ENCODE measurements around the gene UTS2. TPM values are rescaled to one million over a fixed set of nuclear protein-coding genes. Genes with fewer than 3 reads are reported as not detected.

UTS2 gene
- total RNA-seq, 1 experiment from 2014 or later = 31.0 TPM

DNA sequence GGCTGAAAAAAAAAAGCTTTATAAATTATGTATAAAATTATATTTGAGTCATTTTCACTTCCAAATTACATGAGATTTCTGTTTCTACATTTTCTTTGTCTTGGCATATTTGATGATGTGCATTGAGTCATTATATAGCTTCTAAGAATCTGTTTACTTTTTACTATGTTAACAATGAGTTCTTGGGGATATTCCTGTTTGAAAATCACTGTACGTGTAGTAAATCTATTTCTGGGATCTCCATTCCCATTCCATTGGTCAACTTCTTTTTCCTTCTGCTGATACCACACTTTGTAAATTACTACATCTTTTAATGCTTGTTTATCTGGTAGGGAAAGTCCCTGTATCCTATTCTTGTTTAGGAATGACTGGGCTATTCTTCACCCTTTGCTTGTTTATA, 44.1 kb upstream of the UTS2 start:
- no peak for TF ChIP-seq EZH2 (IDR thresholded peaks at IDR 0.05; ENCODE audit: borderline replicate concordance, low read depth, low read length, poor library complexity, severe bottlenecking)
- TF ChIP-seq, protein P1, sequence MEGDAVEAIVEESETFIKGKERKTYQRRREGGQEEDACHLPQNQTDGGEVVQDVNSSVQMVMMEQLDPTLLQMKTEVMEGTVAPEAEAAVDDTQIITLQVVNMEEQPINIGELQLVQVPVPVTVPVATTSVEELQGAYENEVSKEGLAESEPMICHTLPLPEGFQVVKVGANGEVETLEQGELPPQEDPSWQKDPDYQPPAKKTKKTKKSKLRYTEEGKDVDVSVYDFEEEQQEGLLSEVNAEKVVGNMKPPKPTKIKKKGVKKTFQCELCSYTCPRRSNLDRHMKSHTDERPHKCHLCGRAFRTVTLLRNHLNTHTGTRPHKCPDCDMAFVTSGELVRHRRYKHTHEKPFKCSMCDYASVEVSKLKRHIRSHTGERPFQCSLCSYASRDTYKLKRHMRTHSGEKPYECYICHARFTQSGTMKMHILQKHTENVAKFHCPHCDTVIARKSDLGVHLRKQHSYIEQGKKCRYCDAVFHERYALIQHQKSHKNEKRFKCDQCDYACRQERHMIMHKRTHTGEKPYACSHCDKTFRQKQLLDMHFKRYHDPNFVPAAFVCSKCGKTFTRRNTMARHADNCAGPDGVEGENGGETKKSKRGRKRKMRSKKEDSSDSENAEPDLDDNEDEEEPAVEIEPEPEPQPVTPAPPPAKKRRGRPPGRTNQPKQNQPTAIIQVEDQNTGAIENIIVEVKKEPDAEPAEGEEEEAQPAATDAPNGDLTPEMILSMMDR (conservative IDR thresholded peaks at IDR 0.05; ENCODE audit: low read depth, low read length) = no peak
- H3K9me3 ChIP-seq (ENCODE audit: low read depth, low read length, poor library complexity, severe bottlenecking) = no peaks in the 10 kb centered on the region
- H3K4me3 ChIP-seq (ENCODE audit: low read depth, low read length, poor library complexity, severe bottlenecking) = no peak overlapping the region
- no peaks in the 10 kb centered on the region for H3K27me3 ChIP-seq (replicated peaks; ENCODE audit: insufficient read depth, low read depth, low read length, poor library complexity)
- no peaks in the 10 kb centered on the region for H3K4me1 ChIP-seq (ENCODE audit: insufficient read depth, low read length, poor library complexity, severe bottlenecking)
- ChIA-PET POLR2A (ENCODE audit: low non-redundant PET) (no interaction called here), CTCF (no interaction called here)
- BruUV-seq (replicated peaks) = no TSS peak
- H3K36me3 ChIP-seq (ENCODE audit: insufficient read depth, low read length, poor library complexity, severe bottlenecking) = no peaks in the 10 kb centered on the region
- no peak overlapping the region for H3K27ac ChIP-seq (ENCODE audit: low read depth, low read length, poor library complexity, severe bottlenecking)
- DNase-seq (ENCODE audit: low spot score) = no peak
- intact Hi-C loops (cut with micrococcal nuclease; ENCODE audit: unreplicated experiment) = no loop called here

DNA sequence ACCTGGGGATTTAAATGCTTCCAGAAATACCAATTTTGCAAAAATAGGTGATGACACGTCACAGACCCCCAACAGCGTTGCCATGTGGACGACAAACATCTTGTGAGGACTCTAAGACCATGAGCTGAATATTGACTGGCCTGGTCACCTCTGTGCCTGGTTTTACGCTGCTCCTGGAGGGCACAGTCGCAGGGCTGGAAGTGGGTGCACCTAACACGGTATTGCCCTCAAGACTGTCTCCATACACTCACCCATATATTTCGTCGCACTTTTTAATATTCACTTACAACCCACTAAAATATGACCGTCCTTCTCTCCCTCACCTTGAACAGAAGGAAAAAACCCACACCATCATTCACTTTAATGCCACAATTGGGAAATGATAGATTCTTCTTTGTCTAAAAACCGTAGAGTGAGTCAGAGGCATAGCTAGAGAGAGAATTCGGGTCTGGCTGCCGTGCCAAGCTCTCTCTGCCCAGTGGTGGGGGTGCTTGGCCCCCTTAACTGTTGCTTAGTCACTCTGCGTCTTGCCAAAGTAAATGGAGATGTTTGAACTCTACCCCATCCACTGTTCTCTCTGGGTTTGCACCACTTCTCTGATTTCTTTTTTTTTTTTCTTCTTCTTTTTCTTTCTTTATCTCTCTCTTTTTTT, 40.8 kb upstream of the UTS2 start:
- POLR2A ChIA-PET (ENCODE audit: low non-redundant PET) = no interaction called here
- H3K4me3 ChIP-seq (ENCODE audit: low read depth, low read length, poor library complexity, severe bottlenecking) = no peak overlapping the region
- H3K27me3 ChIP-seq (replicated peaks; ENCODE audit: insufficient read depth, low read depth, low read length, poor library complexity) = no peaks in the 10 kb centered on the region
- H3K4me1 ChIP-seq (ENCODE audit: insufficient read depth, low read length, poor library complexity, severe bottlenecking) = peaks cover 5% of the 10 kb centered on the region
- intact Hi-C loops (cut with micrococcal nuclease; ENCODE audit: unreplicated experiment) = no loop called here
- no TSS peak for BruUV-seq (replicated peaks)
- H3K36me3 ChIP-seq (ENCODE audit: insufficient read depth, low read length, poor library complexity, severe bottlenecking) = no peaks in the 10 kb centered on the region
- no peak for TF ChIP-seq EZH2 (IDR thresholded peaks at IDR 0.05; ENCODE audit: borderline replicate concordance, low read depth, low read length, poor library complexity, severe bottlenecking)
- TF ChIP-seq, protein P1 (conservative IDR thresholded peaks at IDR 0.05; ENCODE audit: low read depth, low read length) = no peak
- no peak for DNase-seq (ENCODE audit: low spot score)
- no peak overlapping the region for H3K27ac ChIP-seq (ENCODE audit: low read depth, low read length, poor library complexity, severe bottlenecking)
- H3K9me3 ChIP-seq (ENCODE audit: low read depth, low read length, poor library complexity, severe bottlenecking) = no peaks in the 10 kb centered on the region
- CTCF ChIA-PET = no interaction called here

DNA sequence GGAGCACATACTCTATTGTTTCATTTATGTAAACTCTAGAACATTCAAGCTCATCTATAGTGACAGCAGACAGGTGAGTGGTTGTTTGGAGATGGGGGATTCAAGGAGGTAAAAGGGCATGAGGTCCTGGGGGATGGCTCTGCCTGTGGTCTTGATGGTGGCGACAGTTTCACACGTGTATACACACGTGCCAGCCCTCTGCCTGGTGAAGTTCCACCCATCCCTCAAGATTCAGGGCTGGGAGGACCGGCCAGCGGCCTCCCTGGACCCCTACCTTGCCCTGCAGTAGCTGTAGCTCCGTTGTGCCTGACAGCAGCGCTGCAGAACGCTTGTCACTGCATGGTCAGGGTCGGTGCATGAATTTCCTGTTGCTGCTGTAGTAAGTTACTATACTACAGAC, 38.9 kb upstream of the UTS2 start:
- POLR2A ChIA-PET (ENCODE audit: low non-redundant PET) = no interaction called here
- Histone ChIP-seq H3K36me3 (ENCODE audit: insufficient read depth, low read length, poor library complexity, severe bottlenecking) (no peaks in the 10 kb centered on the region), H3K27ac (ENCODE audit: low read depth, low read length, poor library complexity, severe bottlenecking) (no peak overlapping the region), H3K4me1 (ENCODE audit: insufficient read depth, low read length, poor library complexity, severe bottlenecking) (peaks cover 7% of the 10 kb centered on the region), H3K4me3 (ENCODE audit: low read depth, low read length, poor library complexity, severe bottlenecking) (no peak overlapping the region), H3K27me3 (replicated peaks; ENCODE audit: insufficient read depth, low read depth, low read length, poor library complexity) (no peaks in the 10 kb centered on the region), H3K9me3 (ENCODE audit: low read depth, low read length, poor library complexity, severe bottlenecking) (no peaks in the 10 kb centered on the region)
- CTCF ChIA-PET = no interaction called here
- no peak for DNase-seq (ENCODE audit: low spot score)
- intact Hi-C loops (cut with micrococcal nuclease; ENCODE audit: unreplicated experiment) = no loop called here
- no peak for TF ChIP-seq EZH2 (IDR thresholded peaks at IDR 0.05; ENCODE audit: borderline replicate concordance, low read depth, low read length, poor library complexity, severe bottlenecking)
- TF ChIP-seq, protein P1 (conservative IDR thresholded peaks at IDR 0.05; ENCODE audit: low read depth, low read length) = no peak
- BruUV-seq (replicated peaks) = no TSS peak

All from A673 (cell line).